HepG2 (cell line): ENCODE data around the gene SLC23A2. TPM values are rescaled to one million over a fixed set of nuclear protein-coding genes. Genes with fewer than 3 reads are reported as not detected.

Experiments used
- PTBP1 ChIP-seq: fragments of 200-400 bp; formaldehyde crosslinking; IDR thresholded peaks from 2 replicates; pipeline ENCODE4 v1.6.1; 2018; ENCODE audit warnings: low read length, low read depth; ENCODE audit not compliant: poor library complexity, severe bottlenecking
- RAD51 ChIP-seq: fragments of 450-650 bp; IDR thresholded peaks from 2 replicates; pipeline ENCODE4 v1.6.1; 2016; ENCODE audit warnings: borderline replicate concordance
- RFX3 ChIP-seq: IDR thresholded peaks from 2 replicates; pipeline ENCODE4 v1.6.1; 2016; ENCODE audit warnings: missing biosample characterization, missing genetic modification reagents
- TCF7 ChIP-seq: sonication (generic); IDR thresholded peaks from 2 replicates; pipeline ENCODE4 v1.6.1; 2016; ENCODE audit warnings: antibody characterized with exemption, low read depth
- TMF1 ChIP-seq: sonication (generic); formaldehyde crosslinking; IDR thresholded peaks from 2 replicates; pipeline ENCODE4 v1.8.1; 2022; ENCODE audit warnings: low read depth, missing genetic modification reagents
- UBTF ChIP-seq: sonication (generic); formaldehyde crosslinking; IDR thresholded peaks from 2 replicates; pipeline ENCODE4 v1.4.0; 2020; ENCODE audit warnings: mild to moderate bottlenecking, missing genetic modification reagents
- ZHX2 ChIP-seq, 2 experiments: sonication (generic) in 1 of 2; formaldehyde crosslinking in 1 of 2; IDR thresholded peaks; 2 replicates each; pipeline versions ENCODE4 v1.6.1 to v1.9.0; 2014 to 2022; ENCODE audit warnings: antibody characterized with exemption in 1 of 2, borderline replicate concordance in 1 of 2, inconsistent platforms in 1 of 2, low read depth in 1 of 2, missing genetic modification reagents in 1 of 2
- ZNF546 ChIP-seq: sonication (generic); formaldehyde crosslinking; conservative IDR thresholded peaks from 2 replicates; pipeline ENCODE4 v1.8.1; 2023; ENCODE audit warnings: mild to moderate bottlenecking, missing genetic modification reagents
- ZNF781 ChIP-seq: sonication (generic); formaldehyde crosslinking; IDR thresholded peaks from 2 replicates; pipeline ENCODE4 v1.5.1; 2020; ENCODE audit warnings: borderline replicate concordance, mild to moderate bottlenecking, missing genetic modification reagents; ENCODE audit errors: not compliant biosample characterization
- polyA plus RNA-seq, 8 experiments: library from polyadenylated mRNA; depleted of rRNA in 3 of 8; stranded (reverse) in 7 of 8; unstranded in 1 of 8; fragments of >200 nt; fragmentation: Illumina TruSeq in 4 of 8; extraction: Trizol in 4 of 8; gene quantifications; 2 replicates each; pipeline versions ENCODE4 v1.2.1 to v1.2.3, GENCODE V29; 2011 to 2016; ENCODE audit warnings: low read depth in 4 of 8, missing spikeins in 1 of 8, mixed read lengths in 1 of 8; ENCODE audit not compliant: insufficient read depth in 1 of 8
- total RNA-seq, 5 experiments: library from RNA; depleted of rRNA; stranded (reverse); fragments of >200 nt; fragmentation: Illumina TruSeq; extraction: Trizol; gene quantifications; 2 replicates each; pipeline ENCODE4 v1.2.3, GENCODE V29; 2016; ENCODE audit warnings: low read depth in 1 of 5
- TF ChIP-seq, protein P1 (sequence below): sonication (generic); formaldehyde crosslinking; conservative IDR thresholded peaks from 2 replicates; pipeline ENCODE4 v1.4.0; 2020; ENCODE audit warnings: mild to moderate bottlenecking, missing genetic modification reagents, moderate library complexity
- TF ChIP-seq, protein P2 (sequence below): sonication (generic); formaldehyde crosslinking; IDR thresholded peaks from 2 replicates; pipeline ENCODE4 v1.8.1; 2023; ENCODE audit warnings: missing genetic modification reagents, mild to moderate bottlenecking, borderline replicate concordance

The SLC23A2 gene
- total and polyA plus RNA-seq, 2 of the 13 experiments (the other 11 are each of a cell fraction or from before 2014, with no cell fraction given) = 42.2 to 51.2 TPM

DNA sequence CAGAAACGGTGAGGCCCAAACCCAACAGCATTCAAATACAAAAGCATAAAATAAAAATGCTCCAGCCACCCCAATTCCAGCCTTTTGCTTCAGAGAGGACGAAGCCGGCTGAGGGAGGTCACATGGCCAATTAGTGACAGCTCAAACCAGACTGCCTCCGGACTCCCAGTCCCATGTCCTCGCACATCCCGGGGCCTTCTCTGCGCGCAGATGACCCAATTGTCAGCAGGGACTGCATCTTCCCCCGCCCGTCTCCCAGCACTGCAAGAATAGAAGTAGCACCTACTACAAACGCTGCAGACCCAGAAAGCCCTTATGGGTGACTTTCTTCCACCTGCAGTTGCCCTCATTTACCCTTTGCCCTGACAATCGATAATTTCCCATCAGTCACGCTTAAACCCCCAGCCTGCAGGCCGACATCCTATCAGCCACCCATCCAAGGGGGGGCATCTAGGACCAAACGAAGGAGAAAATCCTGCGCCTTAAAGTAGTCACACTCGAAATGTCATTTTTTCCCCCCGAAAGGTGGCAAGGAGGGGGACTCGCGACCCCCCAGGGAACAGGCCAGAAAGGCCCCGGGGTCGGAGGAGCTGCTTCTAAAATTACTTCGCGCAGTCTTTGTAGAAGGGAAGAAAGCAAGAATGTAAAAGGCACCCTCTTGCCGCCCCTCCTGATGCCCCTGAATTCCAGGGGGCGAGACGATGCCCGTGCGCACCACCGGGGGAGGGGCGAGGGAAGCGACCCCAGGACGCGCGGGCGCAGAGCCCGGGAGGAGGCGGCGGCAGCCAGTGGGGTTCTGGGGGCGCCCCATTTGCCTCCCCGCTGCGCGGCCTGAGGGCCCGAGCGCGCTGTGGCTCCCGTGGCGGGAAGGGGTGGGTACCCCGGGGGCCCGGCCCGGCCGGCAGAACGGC lies 792 bp downstream of the SLC23A2 start (continued):
- TF ChIP-seq ZNF546 (CRISPR knock-in tag) = no peak; the same call in 1 of the 2 replicates
- TF ChIP-seq ZNF781 = no peak
- no peak for TF ChIP-seq RFX3
- TF ChIP-seq TMF1 (CRISPR knock-in tag) = no peak
- TF ChIP-seq, protein P1, sequence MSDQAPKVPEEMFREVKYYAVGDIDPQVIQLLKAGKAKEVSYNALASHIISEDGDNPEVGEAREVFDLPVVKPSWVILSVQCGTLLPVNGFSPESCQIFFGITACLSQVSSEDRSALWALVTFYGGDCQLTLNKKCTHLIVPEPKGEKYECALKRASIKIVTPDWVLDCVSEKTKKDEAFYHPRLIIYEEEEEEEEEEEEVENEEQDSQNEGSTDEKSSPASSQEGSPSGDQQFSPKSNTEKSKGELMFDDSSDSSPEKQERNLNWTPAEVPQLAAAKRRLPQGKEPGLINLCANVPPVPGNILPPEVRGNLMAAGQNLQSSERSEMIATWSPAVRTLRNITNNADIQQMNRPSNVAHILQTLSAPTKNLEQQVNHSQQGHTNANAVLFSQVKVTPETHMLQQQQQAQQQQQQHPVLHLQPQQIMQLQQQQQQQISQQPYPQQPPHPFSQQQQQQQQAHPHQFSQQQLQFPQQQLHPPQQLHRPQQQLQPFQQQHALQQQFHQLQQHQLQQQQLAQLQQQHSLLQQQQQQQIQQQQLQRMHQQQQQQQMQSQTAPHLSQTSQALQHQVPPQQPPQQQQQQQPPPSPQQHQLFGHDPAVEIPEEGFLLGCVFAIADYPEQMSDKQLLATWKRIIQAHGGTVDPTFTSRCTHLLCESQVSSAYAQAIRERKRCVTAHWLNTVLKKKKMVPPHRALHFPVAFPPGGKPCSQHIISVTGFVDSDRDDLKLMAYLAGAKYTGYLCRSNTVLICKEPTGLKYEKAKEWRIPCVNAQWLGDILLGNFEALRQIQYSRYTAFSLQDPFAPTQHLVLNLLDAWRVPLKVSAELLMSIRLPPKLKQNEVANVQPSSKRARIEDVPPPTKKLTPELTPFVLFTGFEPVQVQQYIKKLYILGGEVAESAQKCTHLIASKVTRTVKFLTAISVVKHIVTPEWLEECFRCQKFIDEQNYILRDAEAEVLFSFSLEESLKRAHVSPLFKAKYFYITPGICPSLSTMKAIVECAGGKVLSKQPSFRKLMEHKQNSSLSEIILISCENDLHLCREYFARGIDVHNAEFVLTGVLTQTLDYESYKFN (CRISPR knock-in tag) = peak; percentile 80
- TF ChIP-seq, protein P2, sequence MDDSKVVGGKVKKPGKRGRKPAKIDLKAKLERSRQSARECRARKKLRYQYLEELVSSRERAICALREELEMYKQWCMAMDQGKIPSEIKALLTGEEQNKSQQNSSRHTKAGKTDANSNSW = no peak
- 0 out of 2 replicates have a peak, but pooled peaks have one; percentile 13 for TF ChIP-seq ZHX2 (IDR thresholded peaks at IDR 0.05; ENCODE audit: low read depth)
- no peak for TF ChIP-seq ZHX2 (CRISPR knock-in tag; IDR thresholded peaks at IDR 0.05; ENCODE audit: borderline replicate concordance)
- TF ChIP-seq TCF7 = no peak; the same call in 1 of the 2 replicates
- peak; percentile 39 for TF ChIP-seq PTBP1
- 0 out of 2 replicates have a peak, but pooled peaks have one; percentile 3 for TF ChIP-seq RAD51
- 0 out of 2 replicates have a peak, but pooled peaks have one; percentile 64 for TF ChIP-seq UBTF (CRISPR knock-in tag)
